GM13977 (cell line): ENCODE data around the gene AMPD3.

Experiments used
- DNase-seq: peaks from one replicate; pipeline ENCODE4 v3.0.0; 2012; ENCODE audit warnings: low spot score
- CTCF ChIP-seq: IDR thresholded peaks from 2 replicates; pipeline ENCODE4 v1.5.1; 2012; ENCODE audit warnings: mild to moderate bottlenecking, control low read depth; ENCODE audit not compliant: insufficient read depth; ENCODE audit errors: extremely low read depth, missing control alignments
- in situ Hi-C: fragments of 300-500 bp; cut with MboI; formaldehyde crosslinking; loops from one replicate; pipeline ENCODE4 v1.12.0; 2022; ENCODE audit warnings: low sequenced_read_pairs, low pct_unique_long_range_greater_than_20kb, mixed read lengths, inconsistent platforms; ENCODE audit not compliant: unreplicated experiment

AMPD3 gene

GRCh38 chr11:10478574-10479550 lies 23.8 kb downstream of the AMPD3 start:
- in situ Hi-C loops, result no loop called here
- DNase-seq, result no peak
- no peak for TF ChIP-seq CTCF

- DNase-seq, result no peak
- no peak for TF ChIP-seq CTCF
- in situ Hi-C loops, result no loop called here
Observed at GRCh38 chr11:10480026-10480425, 25.0 kb downstream of the AMPD3 start.

GRCh38 chr11:10480760-10481159 lies 25.7 kb downstream of the AMPD3 start:
- in situ Hi-C loops, result no loop called here
- DNase-seq, result no peak
- no peak for TF ChIP-seq CTCF

- no peak for DNase-seq
- in situ Hi-C loops, result no loop called here
- no peak for TF ChIP-seq CTCF
Observed at GRCh38 chr11:10481560-10482349, 26.7 kb downstream of the AMPD3 start.

GRCh38 chr11:10483174-10483573 lies 28.1 kb downstream of the AMPD3 start:
- in situ Hi-C loops, result no loop called here
- DNase-seq, result no peak
- TF ChIP-seq CTCF, result no peak

GRCh38 chr11:10483584-10483983 lies 28.5 kb downstream of the AMPD3 start:
- in situ Hi-C loops, result no loop called here
- TF ChIP-seq CTCF, result no peak
- DNase-seq, result no peak
